ENCODE measurements around the gene AGTRAP. TPM values are rescaled to one million over a fixed set of nuclear protein-coding genes. Genes with fewer than 3 reads are reported as not detected.

AGTRAP gene
- total and polyA plus RNA-seq, 9 donors, result 5.9 to 53.2 (median 31.1) TPM

DNA sequence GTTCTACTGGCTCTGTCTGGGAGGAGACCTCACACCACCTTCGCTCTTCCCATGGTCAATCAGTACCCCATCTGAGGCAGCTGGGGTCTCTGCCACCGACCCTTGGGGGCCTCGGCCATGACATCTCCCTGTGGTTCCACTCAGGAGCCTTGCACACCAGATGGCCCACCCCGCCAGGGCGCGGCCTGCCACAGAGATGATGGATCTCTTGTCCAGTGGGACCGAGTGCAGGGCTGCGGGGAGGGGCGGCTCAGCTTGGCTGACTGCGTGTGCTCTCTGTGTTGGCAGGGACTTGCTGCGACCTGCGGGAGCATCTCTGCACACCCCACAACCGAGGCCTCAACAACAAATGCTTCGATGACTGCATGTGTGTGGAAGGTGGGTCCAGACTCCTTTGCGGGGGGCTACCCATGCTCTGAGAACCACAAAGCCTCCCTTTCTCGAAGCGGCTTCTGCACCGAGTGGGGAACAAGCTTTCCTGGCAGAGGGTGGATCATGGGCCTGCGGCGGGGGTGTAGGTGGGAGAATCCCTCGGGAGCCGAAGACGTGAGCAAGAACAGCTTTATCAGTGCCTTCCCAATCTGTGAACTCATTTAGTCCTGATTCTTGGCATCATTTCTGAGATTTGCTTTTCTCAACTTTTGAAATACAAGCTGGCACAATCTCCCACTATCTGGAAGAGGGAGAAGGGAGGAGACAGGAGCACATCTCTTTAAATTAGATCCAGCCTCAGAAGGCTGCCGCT is 20.9 kb upstream of the AGTRAP start:
- no peaks in the 10 kb centered on the region for H3K36me3 ChIP-seq
- H3K27me3 ChIP-seq, result no peaks in the 10 kb centered on the region
- no peak overlapping the region for H3K4me3 ChIP-seq
- intact Hi-C loops (cut with DNase I), result loop anchor here in 3 of 4 donors (5.0 to 10.0 kb wide), 3 partner anchors 33 to 63 kb away; partner anchors contain the start of genes FBXO2 (in 2 of the 3), FBXO44 (in 2 of the 3) and MAD2L2 (in 1 of the 3)
- no peak for DNase-seq
- no peaks in the 10 kb centered on the region for H3K9me3 ChIP-seq
- WGBS, 3 donors, result 38 to 50% (median 48%) methylated on average over 21 to 24 of the region's 24 CpGs
- H3K27ac ChIP-seq, result no peak overlapping the region
- no peaks in the 10 kb centered on the region for H3K4me1 ChIP-seq (ENCODE audit: insufficient read depth)
- TF ChIP-seq, protein P1, sequence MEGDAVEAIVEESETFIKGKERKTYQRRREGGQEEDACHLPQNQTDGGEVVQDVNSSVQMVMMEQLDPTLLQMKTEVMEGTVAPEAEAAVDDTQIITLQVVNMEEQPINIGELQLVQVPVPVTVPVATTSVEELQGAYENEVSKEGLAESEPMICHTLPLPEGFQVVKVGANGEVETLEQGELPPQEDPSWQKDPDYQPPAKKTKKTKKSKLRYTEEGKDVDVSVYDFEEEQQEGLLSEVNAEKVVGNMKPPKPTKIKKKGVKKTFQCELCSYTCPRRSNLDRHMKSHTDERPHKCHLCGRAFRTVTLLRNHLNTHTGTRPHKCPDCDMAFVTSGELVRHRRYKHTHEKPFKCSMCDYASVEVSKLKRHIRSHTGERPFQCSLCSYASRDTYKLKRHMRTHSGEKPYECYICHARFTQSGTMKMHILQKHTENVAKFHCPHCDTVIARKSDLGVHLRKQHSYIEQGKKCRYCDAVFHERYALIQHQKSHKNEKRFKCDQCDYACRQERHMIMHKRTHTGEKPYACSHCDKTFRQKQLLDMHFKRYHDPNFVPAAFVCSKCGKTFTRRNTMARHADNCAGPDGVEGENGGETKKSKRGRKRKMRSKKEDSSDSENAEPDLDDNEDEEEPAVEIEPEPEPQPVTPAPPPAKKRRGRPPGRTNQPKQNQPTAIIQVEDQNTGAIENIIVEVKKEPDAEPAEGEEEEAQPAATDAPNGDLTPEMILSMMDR (IDR thresholded peaks at IDR 0.05), result no peak
- TF ChIP-seq EP300 (IDR thresholded peaks at IDR 0.05) (no peak), POLR2A (IDR thresholded peaks at IDR 0.05) (no peak)

DNA sequence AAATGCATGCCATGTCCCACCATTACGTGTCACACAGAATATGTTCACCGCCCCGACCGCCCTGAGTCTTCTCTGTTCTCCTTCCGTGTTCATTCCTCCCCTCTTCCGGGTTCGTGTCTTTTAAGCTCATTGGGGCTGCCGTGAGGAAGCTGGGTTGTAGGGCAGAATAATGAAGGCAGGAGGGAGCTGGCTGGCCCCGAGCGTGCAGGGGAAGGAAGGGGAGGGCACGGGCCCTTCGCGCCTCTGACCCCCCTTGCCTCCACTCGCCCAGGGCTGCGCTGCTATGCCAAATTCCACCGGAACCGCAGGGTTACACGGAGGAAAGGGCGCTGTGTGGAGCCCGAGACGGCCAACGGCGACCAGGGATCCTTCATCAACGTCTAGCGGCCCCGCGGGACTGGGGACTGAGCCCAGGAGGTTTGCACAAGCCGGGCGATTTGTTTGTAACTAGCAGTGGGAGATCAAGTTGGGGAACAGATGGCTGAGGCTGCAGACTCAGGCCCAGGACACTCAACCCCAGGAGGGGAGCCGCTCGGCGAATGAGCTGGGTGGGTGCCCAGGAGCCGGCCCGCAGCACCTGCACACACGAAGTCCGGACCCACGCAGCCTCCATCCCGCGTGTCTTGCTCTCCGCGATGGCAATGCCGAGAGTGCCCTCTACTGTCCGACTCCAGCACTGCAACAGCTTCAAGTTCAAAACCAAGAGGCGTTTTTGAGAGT is 16.5 kb upstream of the AGTRAP start:
- H3K4me3 ChIP-seq, result peak overlapping the region; percentile 10
- H3K4me1 ChIP-seq (ENCODE audit: insufficient read depth), result no peaks in the 10 kb centered on the region
- no peaks in the 10 kb centered on the region for H3K36me3 ChIP-seq
- H3K9me3 ChIP-seq, result no peaks in the 10 kb centered on the region
- H3K27ac ChIP-seq, result no peak overlapping the region
- no peaks in the 10 kb centered on the region for H3K27me3 ChIP-seq
- no peak for TF ChIP-seq POLR2A (IDR thresholded peaks at IDR 0.05)
- TF ChIP-seq, protein P1 (IDR thresholded peaks at IDR 0.05), result peak; percentile 78 to 88 (median 86)
- peak; percentile 78 to 90 (median 88) for DNase-seq
- intact Hi-C loops (cut with DNase I), result loop anchor here (5.0 to 10.0 kb wide), 4 partner anchors 37 to 67 kb away; partner anchors contain the start of genes FBXO2 (in 2 of the 4), FBXO44 (in 2 of the 4), FBXO6 (in 2 of the 4) and MAD2L2 (in 1 of the 4)
- WGBS, 3 donors, result 6 to 10% (median 8%) methylated on average over 44 of the region's 44 CpGs

DNA sequence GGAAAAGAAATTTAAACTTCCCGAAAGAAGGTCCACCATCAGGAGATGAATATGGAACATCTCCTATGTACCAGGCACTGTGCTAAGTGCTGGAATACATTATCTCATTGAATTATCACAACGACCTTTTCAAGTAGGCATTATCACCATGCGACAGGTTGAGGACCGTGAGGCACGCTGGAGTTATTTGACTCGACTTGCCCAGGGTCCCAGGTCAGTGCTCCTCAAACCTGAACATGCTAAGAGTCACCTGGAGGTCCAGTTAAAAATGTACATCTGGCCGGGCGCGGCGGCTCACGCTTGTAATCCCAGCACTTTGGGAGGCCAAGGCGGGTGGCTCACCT is 15.9 kb upstream of the AGTRAP start:
- Histone ChIP-seq H3K27ac (no peak overlapping the region), H3K4me3 (no peak overlapping the region), H3K4me1 (ENCODE audit: insufficient read depth) (no peaks in the 10 kb centered on the region), H3K27me3 (no peaks in the 10 kb centered on the region), H3K36me3 (no peaks in the 10 kb centered on the region), H3K9me3 (no peaks in the 10 kb centered on the region)
- no peak for DNase-seq
- TF ChIP-seq POLR2A (IDR thresholded peaks at IDR 0.05) (no peak), EP300 (IDR thresholded peaks at IDR 0.05) (no peak)
- TF ChIP-seq, protein P1 (IDR thresholded peaks at IDR 0.05), result no peak
- 61 to 71% (median 66%) methylated on average over 12 of the region's 12 CpGs for WGBS, 3 donors
- intact Hi-C loops (cut with DNase I), result loop anchor here in 2 of 4 donors (5.0 kb wide), 1 partner anchor 58 kb away; the partner anchor contains the start of gene FBXO6 (in 2 of the 2)

DNA sequence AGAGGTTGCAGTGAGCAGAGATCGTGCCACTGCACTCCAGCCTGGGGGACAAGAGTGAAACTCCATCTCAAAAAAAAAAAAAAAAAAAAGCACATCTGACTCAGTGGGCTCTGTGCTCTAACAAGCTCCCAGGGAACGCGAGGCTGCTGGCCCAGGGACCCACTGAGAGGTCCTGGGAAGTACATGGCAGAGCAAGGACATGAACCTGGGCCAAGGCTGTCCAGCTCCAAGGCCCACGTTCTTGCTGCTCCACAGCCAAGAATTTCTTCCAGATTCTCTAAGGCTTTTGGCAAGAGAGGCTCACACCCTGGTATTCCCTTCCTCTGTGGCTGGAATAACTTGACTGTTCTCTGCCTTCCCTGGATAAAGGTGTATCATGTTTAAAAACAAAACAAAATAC is 15.4 kb upstream of the AGTRAP start:
- Histone ChIP-seq H3K4me3 (no peak overlapping the region), H3K27ac (no peak overlapping the region), H3K27me3 (no peaks in the 10 kb centered on the region), H3K4me1 (ENCODE audit: insufficient read depth) (no peaks in the 10 kb centered on the region), H3K36me3 (no peaks in the 10 kb centered on the region), H3K9me3 (no peaks in the 10 kb centered on the region)
- TF ChIP-seq POLR2A (IDR thresholded peaks at IDR 0.05) (no peak), EP300 (IDR thresholded peaks at IDR 0.05) (no peak)
- TF ChIP-seq, protein P1 (IDR thresholded peaks at IDR 0.05), result no peak
- intact Hi-C loops (cut with DNase I), result loop anchor here in 2 of 4 donors (5.0 kb wide), 1 partner anchor 58 kb away; the partner anchor contains the start of gene FBXO6 (in 2 of the 2)
- DNase-seq, result peak in 4 of 5 donors; percentile 48 to 71 (median 56)
- WGBS, 3 donors, result 20 to 32% (median 29%) methylated on average over 4 of the region's 4 CpGs

All from ovary (tissue), 9 donors.